ENCODE data around the gene IL3.

- TF ChIP-seq SIN3A (IDR thresholded peaks at IDR 0.05; ENCODE audit: borderline replicate concordance, insufficient read depth, low read depth, low read length): no peak
- no peak for TF ChIP-seq CTCF (IDR thresholded peaks at IDR 0.05)
- TF ChIP-seq TCF7L2 (IDR thresholded peaks at IDR 0.05; ENCODE audit: low read depth, low read length): no peak
- no peak for TF ChIP-seq POLR2AphosphoS5 (IDR thresholded peaks at IDR 0.05; ENCODE audit: low read depth, low read length)
- TF ChIP-seq REST (IDR thresholded peaks at IDR 0.05; ENCODE audit: insufficient read depth in 1 of 2, low read depth in 2 of 2, low read length in 1 of 2): no peak
These were observed 25.2 kb downstream of the IL3 start for GRCh38 chr5:132085686-132086085.

Measured in Panc1 (cell line).